Caco-2 (cell line): Measurements from ENCODE around the gene PALS2. TPM values are rescaled to one million over a fixed set of nuclear protein-coding genes. Genes with fewer than 3 reads are reported as not detected.

Experiments
- BruUV-seq: library from RNA; stranded (reverse); fragments of 400-500 nt; replicated peaks from 2 replicates; lab custom pipeline; 2021; lab: Mats Ljungman, UMichigan
- CTCF ChIA-PET: fragments of 300-600 bp; sonication (Branson Sonifier 250); formaldehyde crosslinking; loops from one replicate; lab custom pipeline; 2022; ENCODE audit warnings: antibody characterized with exemption; lab: Charles Lee
- POLR2A ChIA-PET: fragments of 300-600 bp; sonication (Branson Sonifier 250); formaldehyde crosslinking; loops from one replicate; lab custom pipeline; 2022; ENCODE audit warnings: antibody characterized with exemption; lab: Charles Lee
- DNase-seq, 2 experiments: peaks; one replicate each; pipeline versions ENCODE4 v3.0.0 to v3.0.0-alpha.2; 2020 to 2022
- H3K27me3 ChIP-seq: replicated peaks from 2 replicates; pipeline ENCODE4 v1.6.0; 2011; ENCODE audit warnings: low read length; ENCODE audit not compliant: control insufficient read depth, insufficient read depth
- H3K36me3 ChIP-seq: 2 replicates; pipeline ENCODE4 v1.5.1; 2011; ENCODE audit warnings: low read length; ENCODE audit not compliant: control insufficient read depth, insufficient read depth
- H3K4me1 ChIP-seq: fragments of 250-450 bp; sonication (Bioruptor Pico); 2 replicates; pipeline ENCODE4 v1.5.1; 2020; ENCODE audit warnings: mild to moderate bottlenecking
- H3K4me3 ChIP-seq: 2 replicates; pipeline ENCODE4 v1.5.1; 2011; ENCODE audit warnings: low read depth, mild to moderate bottlenecking, control low read depth, low read length
- H3K9me3 ChIP-seq: fragments of 250-450 bp; sonication (Bioruptor Pico); 2 replicates; pipeline ENCODE4 v1.5.1; 2020; ENCODE audit warnings: mild to moderate bottlenecking, moderate library complexity
- H3K27ac Mint-ChIP-seq: one replicate; pipeline ENCODE4 v1.8.0; 2022; ENCODE audit warnings: mixed read lengths; ENCODE audit not compliant: unreplicated experiment
- H3K27me3 Mint-ChIP-seq: one replicate; pipeline ENCODE4 v1.8.0; 2022; ENCODE audit warnings: mixed read lengths; ENCODE audit not compliant: insufficient read depth, unreplicated experiment
- H3K36me3 Mint-ChIP-seq: one replicate; pipeline ENCODE4 v1.8.0; 2022; ENCODE audit warnings: mild to moderate bottlenecking, mixed read lengths; ENCODE audit not compliant: insufficient read depth, unreplicated experiment
- H3K4me1 Mint-ChIP-seq: one replicate; pipeline ENCODE4 v1.8.0; 2022; ENCODE audit warnings: low read depth, mixed read lengths; ENCODE audit not compliant: unreplicated experiment
- H3K4me3 Mint-ChIP-seq: one replicate; pipeline ENCODE4 v1.8.0; 2022; ENCODE audit warnings: mild to moderate bottlenecking, moderate library complexity, mixed read lengths; ENCODE audit not compliant: unreplicated experiment
- H3K9me3 Mint-ChIP-seq: one replicate; pipeline ENCODE4 v1.8.0; 2022; ENCODE audit warnings: mixed read lengths; ENCODE audit not compliant: unreplicated experiment
- CTCF ChIP-seq, 2 experiments: fragments of 200-600 bp in 1 of 2; IDR thresholded peaks; 1 replicate in 1 of 2; 2 replicates in 1 of 2; pipeline versions ENCODE4 v1.5.1 to v1.8.0; 2011 to 2022; ENCODE audit warnings: antibody characterized with exemption in 1 of 2, control low read depth in 1 of 2, inconsistent platforms in 1 of 2, low read depth in 1 of 2, low read length in 1 of 2, mild to moderate bottlenecking in 1 of 2, moderate library complexity in 1 of 2; ENCODE audit not compliant: insufficient read depth in 1 of 2, severe bottlenecking in 1 of 2, unreplicated experiment in 1 of 2
- intact Hi-C: fragments of 100-400 bp; cut with micrococcal nuclease; formaldehyde crosslinking; loops from one replicate; pipeline ENCODE4 v1.10.0; 2022; ENCODE audit not compliant: unreplicated experiment
- total RNA-seq: library from RNA; stranded (reverse); gene quantifications from 2 replicates; pipeline ENCODE4 v1.2.3, GENCODE V29; 2022

Gene PALS2
- total RNA-seq, 1 experiment from 2014 or later = 38.5 TPM

DNA sequence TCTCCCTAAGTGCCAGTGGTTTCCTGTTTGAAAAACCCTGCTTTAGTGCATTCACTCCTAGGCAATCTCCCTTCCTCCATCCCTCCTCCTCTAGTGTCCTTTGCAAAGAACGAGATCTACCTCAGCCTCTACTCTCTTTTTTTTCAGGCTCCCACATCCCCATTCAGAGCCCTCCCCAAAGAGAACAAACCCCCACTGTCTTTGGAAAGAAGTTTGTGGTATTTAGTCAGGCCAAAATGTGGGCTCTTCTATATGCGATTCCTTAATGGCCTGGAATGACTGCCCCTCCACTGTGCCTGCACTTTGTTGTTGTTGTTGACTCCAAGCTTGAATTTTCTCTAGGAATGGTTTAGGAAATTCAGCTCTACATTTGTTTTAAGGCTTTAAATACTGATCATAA is 36.3 kb downstream of the PALS2 start:
- BruUV-seq = no TSS peak
- Mint-ChIP-seq H3K27ac (no peak overlapping the region), H3K4me3 (no peak overlapping the region), H3K9me3 (no peaks in the 10 kb centered on the region), H3K36me3 (no peaks in the 10 kb centered on the region), H3K4me1 (no peaks in the 10 kb centered on the region), H3K27me3 (no peaks in the 10 kb centered on the region)
- TF ChIP-seq CTCF (IDR thresholded peaks at IDR 0.05; ENCODE audit: insufficient read depth in 1 of 2, low read depth in 1 of 2, low read length in 1 of 2, severe bottlenecking in 1 of 2, unreplicated experiment in 1 of 2) = no peak
- POLR2A ChIA-PET = no interaction called here
- no peak for DNase-seq
- Histone ChIP-seq H3K9me3 (no peaks in the 10 kb centered on the region), H3K4me3 (no peak overlapping the region), H3K36me3 (no peaks in the 10 kb centered on the region), H3K4me1 (no peaks in the 10 kb centered on the region), H3K27me3 (no peaks in the 10 kb centered on the region)
- intact Hi-C loops = no loop called here
- CTCF ChIA-PET = no interaction called here

GRCh38 chr7:24611130-24611529 is 37.9 kb downstream of the PALS2 start:
- H3K27ac Mint-ChIP-seq = no peak overlapping the region
- BruUV-seq = no TSS peak
- no peak for DNase-seq
- Histone ChIP-seq H3K4me3 (no peak overlapping the region), H3K27me3 (no peaks in the 10 kb centered on the region), H3K4me1 (no peaks in the 10 kb centered on the region), H3K9me3 (no peaks in the 10 kb centered on the region), H3K36me3 (no peaks in the 10 kb centered on the region)
- TF ChIP-seq CTCF (IDR thresholded peaks at IDR 0.05; ENCODE audit: insufficient read depth in 1 of 2, low read depth in 1 of 2, low read length in 1 of 2, severe bottlenecking in 1 of 2, unreplicated experiment in 1 of 2) = no peak
- POLR2A ChIA-PET = no interaction called here
- H3K9me3 Mint-ChIP-seq = no peaks in the 10 kb centered on the region
- H3K27me3 Mint-ChIP-seq = no peaks in the 10 kb centered on the region
- CTCF ChIA-PET = no interaction called here
- no peak overlapping the region for H3K4me3 Mint-ChIP-seq
- intact Hi-C loops = no loop called here
- no peaks in the 10 kb centered on the region for H3K4me1 Mint-ChIP-seq
- no peaks in the 10 kb centered on the region for H3K36me3 Mint-ChIP-seq

DNA sequence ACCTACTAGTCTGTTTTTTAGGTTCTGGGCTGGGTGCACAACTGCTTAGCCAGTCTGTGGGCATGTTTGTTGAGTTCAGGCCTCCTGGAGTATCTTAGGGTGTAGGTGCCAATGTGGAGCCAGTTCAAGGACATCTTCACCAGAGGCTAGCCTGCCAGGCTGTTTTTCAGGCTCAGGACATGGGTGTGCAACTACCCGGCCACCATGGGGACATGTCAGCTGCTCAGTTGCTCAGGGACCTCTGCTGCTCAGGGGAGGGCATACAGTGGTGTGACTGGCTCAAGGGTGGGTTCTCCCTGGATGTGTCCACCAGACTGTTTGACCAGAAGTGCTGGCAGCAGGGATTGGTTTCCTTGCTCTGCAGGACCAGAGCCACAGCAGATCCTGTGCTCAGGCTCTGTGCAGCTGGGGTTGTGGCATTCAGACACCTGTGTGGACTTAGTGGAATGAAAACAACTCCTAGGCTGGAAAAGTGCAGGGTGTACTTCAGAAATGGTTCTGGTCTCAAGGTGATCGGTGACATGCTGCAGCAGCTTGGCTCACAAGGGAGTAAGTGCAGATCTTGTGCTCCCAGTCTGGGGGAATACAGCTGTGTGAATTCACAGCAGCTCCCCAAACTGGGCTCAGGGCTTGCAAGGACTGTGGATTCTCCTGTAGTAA is 44.8 kb downstream of the PALS2 start:
- no peak overlapping the region for H3K4me3 ChIP-seq
- H3K27me3 Mint-ChIP-seq = no peaks in the 10 kb centered on the region
- intact Hi-C loops = no loop called here
- no peak overlapping the region for H3K4me3 Mint-ChIP-seq
- no peaks in the 10 kb centered on the region for H3K4me1 Mint-ChIP-seq
- BruUV-seq = no TSS peak
- no peaks in the 10 kb centered on the region for H3K36me3 ChIP-seq
- H3K36me3 Mint-ChIP-seq = no peaks in the 10 kb centered on the region
- TF ChIP-seq CTCF (IDR thresholded peaks at IDR 0.05; ENCODE audit: insufficient read depth in 1 of 2, low read depth in 1 of 2, low read length in 1 of 2, severe bottlenecking in 1 of 2, unreplicated experiment in 1 of 2) = no peak
- H3K9me3 Mint-ChIP-seq = peaks cover 9% of the 10 kb centered on the region
- ChIA-PET CTCF (no interaction called here), POLR2A (no interaction called here)
- no peaks in the 10 kb centered on the region for H3K27me3 ChIP-seq
- peaks cover 8% of the 10 kb centered on the region; the same call in 1 of the 2 replicates for H3K9me3 ChIP-seq
- H3K27ac Mint-ChIP-seq = no peak overlapping the region
- no peak for DNase-seq
- H3K4me1 ChIP-seq = no peaks in the 10 kb centered on the region
